ENCODE results near the gene ZNF653. TPM values are rescaled to one million over a fixed set of nuclear protein-coding genes. Genes with fewer than 3 reads are reported as not detected.
A peak's percentile ranks its signal among the peaks of the same experiment; 100 is the strongest.

Gene ZNF653
- total RNA-seq, 4 donors from 2014 or later, result 8.6 to 33.7 (median 23.3) TPM

- Histone ChIP-seq H3K4me3 (no peak overlapping the region), H3K4me1 (no peaks in the 10 kb centered on the region), H3K9me3 (no peaks in the 10 kb centered on the region), H3K27me3 (no peaks in the 10 kb centered on the region), H3K36me3 (peaks cover 0 to 19% (median 0%) of the 10 kb centered on the region in 3 donors), H3K27ac (no peak overlapping the region)
- no peak for DNase-seq
- no peak for TF ChIP-seq POLR2A (IDR thresholded peaks at IDR 0.05)
- TF ChIP-seq CTCF (IDR thresholded peaks at IDR 0.05), result peak in 4 of 6 experiments; percentile 8 to 39 (median 20)
Measured at GRCh38 chr19:11453468-11454341, 51.9 kb downstream of the ZNF653 start.

- no peak for DNase-seq
- H3K4me1 ChIP-seq, result no peaks in the 10 kb centered on the region
- no peaks in the 10 kb centered on the region for H3K27me3 ChIP-seq
- H3K36me3 ChIP-seq, result peaks cover 0 to 28% (median 0%) of the 10 kb centered on the region in 3 donors
- H3K4me3 ChIP-seq, result no peak overlapping the region
- TF ChIP-seq POLR2A (IDR thresholded peaks at IDR 0.05) (no peak), CTCF (IDR thresholded peaks at IDR 0.05) (no peak)
- H3K9me3 ChIP-seq, result no peaks in the 10 kb centered on the region
- no peak overlapping the region for H3K27ac ChIP-seq
Measured at GRCh38 chr19:11452620-11453310, 52.9 kb downstream of the ZNF653 start.

- Histone ChIP-seq H3K36me3 (peaks cover 0 to 35% (median 0%) of the 10 kb centered on the region in 3 donors), H3K9me3 (no peaks in the 10 kb centered on the region), H3K4me1 (no peaks in the 10 kb centered on the region), H3K27ac (no peak overlapping the region), H3K27me3 (no peaks in the 10 kb centered on the region), H3K4me3 (no peak overlapping the region)
- TF ChIP-seq CTCF (IDR thresholded peaks at IDR 0.05) (no peak), POLR2A (IDR thresholded peaks at IDR 0.05) (no peak)
- no peak for DNase-seq
Measured at GRCh38 chr19:11451871-11452619, 53.6 kb downstream of the ZNF653 start.

GRCh38 chr19:11451327-11451870 lies 54.2 kb downstream of the ZNF653 start:
- Histone ChIP-seq H3K27me3 (no peaks in the 10 kb centered on the region), H3K4me3 (no peak overlapping the region), H3K9me3 (no peaks in the 10 kb centered on the region), H3K27ac (no peak overlapping the region), H3K4me1 (no peaks in the 10 kb centered on the region), H3K36me3 (peaks cover 0 to 42% (median 0%) of the 10 kb centered on the region in 3 donors)
- DNase-seq, result no peak
- TF ChIP-seq CTCF (IDR thresholded peaks at IDR 0.05) (no peak), POLR2A (IDR thresholded peaks at IDR 0.05) (no peak)

All from Peyer's patch (tissue), 4 donors.